ENCODE data around the gene METTL16. TPM values are rescaled to one million over a fixed set of nuclear protein-coding genes. Genes with fewer than 3 reads are reported as not detected.

Gene METTL16
- total RNA-seq, 1 experiment from 2014 or later: 29.9 TPM

DNA sequence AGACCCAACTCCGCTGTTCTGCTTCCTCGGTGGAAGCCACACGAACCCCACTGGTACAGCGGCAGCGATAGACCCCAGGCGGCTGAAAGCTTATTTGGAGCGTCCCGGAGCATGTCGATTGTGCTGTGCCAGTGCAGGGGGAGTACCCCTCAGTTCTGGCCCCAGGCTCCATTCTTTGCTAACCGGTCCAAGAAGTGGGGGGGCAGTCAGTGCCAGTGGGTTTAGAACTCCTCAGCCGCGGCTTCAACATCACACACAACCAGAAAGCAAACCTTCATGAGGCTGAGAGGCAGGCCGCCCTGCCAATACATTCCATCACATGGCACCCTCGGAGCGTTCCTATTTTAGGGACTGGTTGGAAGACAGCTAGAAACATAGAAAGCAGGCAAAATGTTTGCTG is 109.1 kb downstream of the METTL16 start:
- Histone ChIP-seq H3K27ac (no peak overlapping the region), H3K4me1 (peaks cover 5% of the 10 kb centered on the region), H3K4me3 (peak overlapping the region; percentile 86), H3K9me3 (replicated peaks) (no peaks in the 10 kb centered on the region), H3K36me3 (no peaks in the 10 kb centered on the region), H3K27me3 (no peaks in the 10 kb centered on the region)
- DNase-seq: no peak

GRCh38 chr17:2401426-2402221 is 110.1 kb downstream of the METTL16 start:
- Histone ChIP-seq H3K27me3 (no peaks in the 10 kb centered on the region), H3K4me3 (peak overlapping the region; percentile 86), H3K27ac (peak overlapping the region; percentile 94), H3K9me3 (replicated peaks) (no peaks in the 10 kb centered on the region), H3K36me3 (no peaks in the 10 kb centered on the region), H3K4me1 (peaks cover 5% of the 10 kb centered on the region)
- DNase-seq: peak; percentile 97 to 99

DNA sequence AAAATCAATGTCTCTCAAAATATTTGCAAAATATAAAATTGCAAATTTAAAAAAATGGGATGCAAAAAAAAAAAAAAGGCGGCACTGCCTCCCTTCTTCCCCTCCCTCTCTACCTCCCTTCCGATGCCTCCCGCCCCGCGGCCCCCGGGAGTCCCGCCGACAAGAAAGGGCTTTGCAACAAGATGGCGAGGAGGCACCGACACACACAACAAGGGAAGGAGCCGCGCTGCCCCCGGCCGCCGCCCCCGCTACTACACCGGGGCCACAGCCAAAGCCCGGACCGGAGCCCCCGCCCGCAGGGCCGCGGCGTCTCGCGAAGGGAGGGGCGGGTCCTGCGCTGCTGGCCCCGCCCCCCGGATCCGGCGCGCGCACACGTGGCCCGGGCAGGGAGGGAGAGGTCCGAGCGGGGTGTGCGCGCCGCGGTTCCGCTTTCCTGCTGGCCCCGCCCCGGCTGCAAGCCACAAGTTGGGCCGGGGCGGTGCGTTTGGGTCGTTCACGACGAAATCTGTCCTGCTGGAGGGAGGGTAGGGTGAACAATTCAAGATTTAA is 110.7 kb downstream of the METTL16 start, which contains the start of gene MNT:
MNT (minus strand) TSS at position 184 of the 549 bp plus-strand sequence. CDS start 348 bp downstream, outside the sequence.
- H3K9me3 ChIP-seq (replicated peaks): no peaks in the 10 kb centered on the region
- peak within 1 kb of the TSS; percentile 86 for H3K4me3 ChIP-seq
- H3K36me3 ChIP-seq: no peaks in the 10 kb centered on the region
- no peaks in the 10 kb centered on the region for H3K27me3 ChIP-seq
- H3K27ac ChIP-seq: peak within 1 kb of the TSS; percentile 94
- DNase-seq: peak; percentile 88 to 89
- H3K4me1 ChIP-seq: peaks cover 8% of the 10 kb centered on the region

- H3K36me3 ChIP-seq: no peaks in the 10 kb centered on the region
- H3K27me3 ChIP-seq: no peaks in the 10 kb centered on the region
- peak; percentile 50 to 56 for DNase-seq
- no peaks in the 10 kb centered on the region for H3K9me3 ChIP-seq (replicated peaks)
- peak overlapping the region; percentile 86 for H3K4me3 ChIP-seq
- H3K4me1 ChIP-seq: peaks cover 12% of the 10 kb centered on the region
- peak overlapping the region; percentile 94 for H3K27ac ChIP-seq
These were observed 111.2 kb downstream of the METTL16 start for GRCh38 chr17:2400474-2400866.

DNA sequence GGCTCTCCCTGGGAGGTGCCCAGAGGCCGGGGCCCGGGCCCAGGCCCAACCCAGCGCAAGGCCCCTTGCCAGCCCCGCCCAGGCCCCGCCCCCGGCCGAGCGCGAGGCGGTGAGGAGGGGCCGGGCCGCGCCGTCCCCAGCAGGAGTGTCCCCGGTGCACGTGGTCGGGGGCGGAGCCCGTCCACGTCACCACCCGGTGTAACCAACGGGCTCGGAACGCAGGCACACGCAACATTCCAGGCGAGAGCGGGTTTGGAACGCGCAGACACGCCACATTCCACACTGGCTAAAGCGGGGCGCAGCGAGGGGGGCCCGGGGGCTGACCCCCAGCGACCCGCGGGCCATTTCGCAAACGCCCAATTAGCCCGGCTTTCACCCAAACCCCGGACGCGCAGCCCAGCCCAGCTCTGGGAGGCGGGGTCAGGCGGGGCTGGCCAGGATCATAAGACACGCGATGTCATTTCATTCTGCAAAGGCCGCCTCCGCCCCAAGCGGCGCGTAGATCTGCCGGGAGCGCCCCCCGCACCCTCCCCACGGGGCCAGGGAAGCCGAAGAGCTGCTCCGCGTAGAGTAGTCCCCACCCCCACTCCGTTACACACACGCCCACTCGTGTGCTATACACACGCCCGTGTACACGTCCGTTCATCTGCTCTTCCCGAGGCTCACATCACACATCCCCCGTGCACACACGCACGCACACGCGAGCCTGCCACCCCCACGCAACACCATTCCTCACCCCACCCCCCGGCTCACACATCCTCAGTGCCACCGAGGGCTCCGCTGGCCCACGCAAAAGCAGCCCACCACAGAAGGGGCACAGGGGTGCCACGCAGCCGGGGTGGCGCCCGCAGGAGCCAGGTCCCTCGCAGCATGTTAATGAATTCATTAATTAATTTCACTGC is 111.9 kb downstream of the METTL16 start:
- peak; percentile 86 to 87 for DNase-seq
- Histone ChIP-seq H3K4me3 (peak overlapping the region; percentile 86), H3K27ac (peak overlapping the region; percentile 94), H3K36me3 (no peaks in the 10 kb centered on the region), H3K27me3 (no peaks in the 10 kb centered on the region), H3K9me3 (replicated peaks) (no peaks in the 10 kb centered on the region), H3K4me1 (peaks cover 12% of the 10 kb centered on the region)

DNA sequence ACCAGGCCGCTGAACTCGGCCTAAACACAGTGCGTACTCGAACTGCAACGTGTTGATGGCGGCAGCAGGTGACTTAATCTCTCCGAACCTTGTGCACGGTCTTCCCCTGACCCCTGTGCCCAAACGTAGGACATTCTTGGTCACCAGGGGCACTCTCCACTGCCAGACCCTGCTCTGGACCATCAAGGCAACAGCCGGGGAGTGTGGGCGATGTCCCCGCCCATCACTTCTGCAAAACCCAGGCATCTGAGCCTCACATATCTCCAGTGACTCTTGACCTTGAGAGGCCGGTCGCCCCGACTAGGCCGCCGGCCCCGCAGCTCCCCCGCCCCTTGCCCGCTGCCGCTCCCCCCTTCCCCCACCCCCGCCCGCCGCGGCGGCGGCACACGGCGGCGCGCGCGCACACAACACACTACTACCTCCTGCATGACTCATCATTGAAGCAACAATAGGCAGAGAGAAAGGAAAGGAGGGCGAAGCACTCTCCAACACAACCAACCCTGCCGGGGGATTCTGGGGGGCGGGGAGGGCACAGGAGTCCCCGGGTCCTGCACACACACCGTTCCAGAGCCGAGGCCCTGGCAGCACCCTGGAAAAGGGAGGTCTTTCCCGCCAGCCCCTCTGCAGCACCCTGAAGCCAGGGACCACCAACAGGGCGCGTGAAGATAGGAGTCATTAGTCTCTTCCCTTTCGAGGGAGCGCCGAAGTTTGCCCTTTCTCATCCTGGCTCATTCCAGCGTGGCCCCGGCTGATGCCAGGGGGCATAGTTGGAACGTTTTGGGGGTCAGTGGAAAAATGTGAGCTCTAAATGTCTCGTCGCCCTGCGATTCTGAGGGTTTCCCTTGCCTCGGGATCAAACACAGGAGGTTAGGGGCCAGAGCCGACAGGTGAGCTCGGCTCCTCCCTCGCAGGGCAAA is 112.8 kb downstream of the METTL16 start:
- Histone ChIP-seq H3K27me3 (no peaks in the 10 kb centered on the region), H3K9me3 (replicated peaks) (no peaks in the 10 kb centered on the region), H3K27ac (peak overlapping the region; percentile 94), H3K4me3 (peak overlapping the region; percentile 86), H3K36me3 (no peaks in the 10 kb centered on the region), H3K4me1 (peaks cover 12% of the 10 kb centered on the region)
- peak; percentile 53 to 62 for DNase-seq

- no peaks in the 10 kb centered on the region for H3K36me3 ChIP-seq
- no peaks in the 10 kb centered on the region for H3K27me3 ChIP-seq
- H3K27ac ChIP-seq: no peak overlapping the region
- H3K9me3 ChIP-seq (replicated peaks): no peaks in the 10 kb centered on the region
- peaks cover 12% of the 10 kb centered on the region for H3K4me1 ChIP-seq
- DNase-seq: no peak
- H3K4me3 ChIP-seq: no peak overlapping the region
These were observed 113.5 kb downstream of the METTL16 start for GRCh38 chr17:2398182-2398581.

DNA sequence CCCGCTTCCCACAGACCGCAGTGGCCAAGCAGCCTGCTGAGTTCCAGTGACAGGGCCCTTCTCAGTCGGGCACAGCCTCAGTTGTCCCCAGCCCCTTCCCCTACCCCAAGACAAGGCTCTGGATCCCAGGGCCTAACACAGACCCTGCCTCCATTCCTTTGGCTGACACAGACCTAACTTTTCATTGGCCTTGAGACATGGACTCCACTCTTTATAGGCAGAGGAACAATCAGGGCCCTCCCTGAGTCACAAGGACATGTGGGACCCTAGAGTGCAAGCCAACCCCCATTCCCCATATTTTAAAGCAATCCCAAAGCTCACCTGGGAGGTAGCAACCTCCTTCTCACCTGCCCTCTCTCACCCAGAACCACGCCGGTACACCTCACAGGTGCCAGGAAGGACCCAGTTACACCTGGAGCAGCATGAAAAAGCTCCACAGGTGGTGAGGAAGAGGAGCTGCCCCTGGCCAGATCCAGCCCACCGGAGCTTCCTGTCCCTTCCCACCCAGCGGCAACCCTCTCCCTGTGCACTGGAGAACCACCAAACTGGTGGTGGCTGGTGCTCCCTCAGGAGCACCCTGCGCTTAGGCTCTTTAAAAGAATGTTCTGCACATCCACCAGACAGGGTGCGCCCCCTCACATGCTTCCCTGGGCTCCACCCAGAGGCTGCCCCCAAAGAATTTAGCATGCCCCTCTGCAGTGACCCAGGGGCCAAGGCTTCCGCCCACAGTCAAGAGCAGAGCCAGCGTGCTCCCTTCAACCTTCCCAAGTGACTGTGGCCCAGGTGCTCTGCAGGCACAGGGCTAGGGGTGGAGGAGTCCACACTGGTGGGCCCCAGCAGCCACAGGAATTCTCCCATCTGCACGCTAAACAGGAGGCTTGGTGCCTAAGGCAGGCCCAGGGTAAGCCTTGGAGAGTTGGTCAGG is 114.2 kb downstream of the METTL16 start:
- Histone ChIP-seq H3K4me1 (peaks cover 12% of the 10 kb centered on the region), H3K4me3 (peak overlapping the region; percentile 38; the same call in 1 of the 2 replicates), H3K27ac (no peak overlapping the region), H3K27me3 (no peaks in the 10 kb centered on the region), H3K9me3 (replicated peaks) (no peaks in the 10 kb centered on the region), H3K36me3 (no peaks in the 10 kb centered on the region)
- no peak for DNase-seq

- no peak overlapping the region for H3K27ac ChIP-seq
- H3K36me3 ChIP-seq: no peaks in the 10 kb centered on the region
- no peaks in the 10 kb centered on the region for H3K27me3 ChIP-seq
- DNase-seq: peak; percentile 94 to 96
- peak overlapping the region; percentile 38 for H3K4me3 ChIP-seq
- peaks cover 13% of the 10 kb centered on the region for H3K4me1 ChIP-seq
- no peaks in the 10 kb centered on the region for H3K9me3 ChIP-seq (replicated peaks)
These were observed 115.0 kb downstream of the METTL16 start for GRCh38 chr17:2396568-2397246.

GRCh38 chr17:2396192-2396567 is 115.5 kb downstream of the METTL16 start:
- Histone ChIP-seq H3K36me3 (no peaks in the 10 kb centered on the region), H3K9me3 (replicated peaks) (no peaks in the 10 kb centered on the region), H3K4me3 (peak overlapping the region; percentile 38), H3K4me1 (peaks cover 14% of the 10 kb centered on the region), H3K27me3 (no peaks in the 10 kb centered on the region), H3K27ac (no peak overlapping the region)
- DNase-seq: no peak

GRCh38 chr17:2395258-2396181 is 116.2 kb downstream of the METTL16 start:
- Histone ChIP-seq H3K4me3 (no peak overlapping the region), H3K36me3 (no peaks in the 10 kb centered on the region), H3K27me3 (no peaks in the 10 kb centered on the region), H3K9me3 (replicated peaks) (no peaks in the 10 kb centered on the region), H3K4me1 (peaks cover 14% of the 10 kb centered on the region), H3K27ac (no peak overlapping the region)
- DNase-seq: no peak

DNA sequence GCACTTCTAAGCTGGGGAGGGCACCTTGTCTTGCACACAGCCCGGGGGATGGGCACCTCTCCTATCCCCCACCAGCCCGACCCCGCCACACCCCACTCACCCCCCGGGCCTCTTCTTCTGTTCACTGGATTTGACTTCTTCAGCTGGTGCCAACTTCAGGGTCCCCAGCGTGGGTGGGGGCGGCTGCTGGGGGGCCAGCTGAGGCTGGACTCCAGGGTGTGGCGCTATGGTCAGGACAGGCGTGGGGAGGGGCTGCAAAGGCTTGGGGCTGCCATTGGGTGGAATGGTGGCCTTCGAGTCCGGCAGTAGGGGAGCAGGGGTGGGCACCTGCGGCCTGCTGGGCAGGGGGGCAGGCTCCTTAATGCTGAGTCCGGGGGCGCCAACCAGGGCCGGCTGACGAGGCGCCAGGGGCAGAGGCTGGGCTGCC is 116.9 kb downstream of the METTL16 start:
- no peak for DNase-seq
- no peak overlapping the region for H3K27ac ChIP-seq
- no peak overlapping the region for H3K4me3 ChIP-seq
- H3K27me3 ChIP-seq: no peaks in the 10 kb centered on the region
- H3K36me3 ChIP-seq: no peaks in the 10 kb centered on the region
- peaks cover 14% of the 10 kb centered on the region for H3K4me1 ChIP-seq
- H3K9me3 ChIP-seq (replicated peaks): no peaks in the 10 kb centered on the region
